ENCODE measurements around the gene FIG4. TPM values are rescaled to one million over a fixed set of nuclear protein-coding genes. Genes with fewer than 3 reads are reported as not detected.
"Not testable (repeated sequence)": the region's sequence is repeated elsewhere in the genome, so short reads cannot be mapped to it uniquely, and the experiment has no call there.

FIG4 gene
- total RNA-seq, result 10 to 100 TPM; 20.9 to 23.9 TPM
- long read RNA-seq, donor 1, transcript FIG4-201 (23 exons, 3,011 nt), result major isoform, 7 of 15 reads
- long read RNA-seq, donor 1, partial matches to known transcripts, result 3 of 15 reads
- long read RNA-seq, donor 1, other reads (novel, unspliced or antisense), result 5 of 15 reads
- long read RNA-seq, donor 2, transcript FIG4-201 (23 exons, 3,011 nt), result major isoform, 27 of 42 reads
- long read RNA-seq, donor 2, partial matches to known transcripts, result 7 of 42 reads
- long read RNA-seq, donor 2, other reads (novel, unspliced or antisense), result 8 of 42 reads

DNA sequence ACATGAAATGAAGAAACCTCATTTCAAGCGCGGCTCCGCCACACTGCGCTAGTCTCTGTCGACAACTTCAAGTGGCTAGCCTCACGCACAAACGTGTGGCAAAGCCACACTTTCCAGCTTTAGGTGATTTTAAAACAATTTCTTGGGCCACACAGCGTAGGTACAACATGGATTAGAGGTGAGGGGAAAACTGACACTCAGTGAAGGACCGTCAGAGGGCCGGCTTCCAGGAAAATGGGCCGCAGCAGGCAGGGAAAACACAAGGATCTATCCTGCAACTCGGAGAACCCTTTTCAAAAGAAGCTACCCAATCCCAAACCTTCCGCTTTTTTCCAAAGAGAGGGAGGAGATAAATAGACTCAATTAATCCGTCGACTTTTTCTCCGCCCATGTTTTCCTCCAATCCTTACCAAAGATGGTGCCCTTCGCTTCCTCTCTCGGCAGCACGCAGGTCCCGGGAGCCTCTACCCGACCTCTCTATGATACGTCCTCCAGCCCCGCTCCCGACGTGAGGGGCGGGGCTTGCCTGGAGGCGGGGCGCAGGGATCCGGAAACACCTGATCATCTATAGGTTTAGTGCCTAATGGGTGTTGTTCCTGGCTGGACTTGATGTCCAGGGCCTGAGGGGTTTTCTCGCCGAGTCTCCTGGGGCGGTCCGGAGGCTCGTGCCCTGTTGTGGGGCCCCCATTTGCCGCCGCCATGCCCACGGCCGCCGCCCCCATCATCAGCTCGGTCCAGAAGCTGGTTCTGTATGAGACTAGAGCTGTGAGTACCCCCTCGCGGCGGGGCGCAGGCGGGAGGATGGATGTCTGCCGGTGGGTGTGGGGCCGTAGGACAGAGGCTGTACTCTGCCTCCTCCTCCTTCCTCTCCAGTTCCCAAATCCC is at the start of gene FIG4, which contains the start of gene AK9:
Gene FIG4 (plus strand): TSS at position 560 of the 885 bp plus-strand sequence. CDS start 140 bp downstream, at position 700.
Gene AK9 (minus strand): TSS at position 466 of the 885 bp plus-strand sequence. CDS start 15,457 bp downstream, outside the sequence.
- intact Hi-C loops (cut with DNase I), result no loop called here
- DNase-seq (ENCODE audit: low spot score), result peak; percentile 98

- intact Hi-C loops (cut with DNase I), result no loop called here
- DNase-seq (ENCODE audit: low spot score), result no peak
Observed at GRCh38 chr6:109644131-109644530, 47.0 kb upstream of the FIG4 start.

DNA sequence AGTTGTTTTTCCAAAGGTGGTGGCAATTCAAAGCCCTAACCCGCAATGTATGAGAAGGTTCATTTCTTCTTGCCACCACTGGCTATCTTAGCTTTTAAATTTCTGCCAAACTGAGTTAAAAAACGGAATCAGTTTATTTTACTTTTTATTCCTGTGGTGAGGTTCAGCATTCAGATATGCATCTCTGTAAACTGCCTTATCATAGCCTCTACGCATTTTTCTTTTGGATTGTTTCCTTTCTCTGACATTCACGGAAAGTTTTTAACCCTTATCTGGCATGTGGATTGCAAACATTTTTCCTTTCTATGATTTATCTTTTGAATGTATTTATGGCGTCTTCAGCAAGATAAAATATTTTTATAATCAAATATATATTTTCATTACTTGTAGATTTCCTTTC is 37.8 kb upstream of the FIG4 start:
- DNase-seq (ENCODE audit: low spot score), result no peak
- intact Hi-C loops (cut with DNase I), result no loop called here

DNA sequence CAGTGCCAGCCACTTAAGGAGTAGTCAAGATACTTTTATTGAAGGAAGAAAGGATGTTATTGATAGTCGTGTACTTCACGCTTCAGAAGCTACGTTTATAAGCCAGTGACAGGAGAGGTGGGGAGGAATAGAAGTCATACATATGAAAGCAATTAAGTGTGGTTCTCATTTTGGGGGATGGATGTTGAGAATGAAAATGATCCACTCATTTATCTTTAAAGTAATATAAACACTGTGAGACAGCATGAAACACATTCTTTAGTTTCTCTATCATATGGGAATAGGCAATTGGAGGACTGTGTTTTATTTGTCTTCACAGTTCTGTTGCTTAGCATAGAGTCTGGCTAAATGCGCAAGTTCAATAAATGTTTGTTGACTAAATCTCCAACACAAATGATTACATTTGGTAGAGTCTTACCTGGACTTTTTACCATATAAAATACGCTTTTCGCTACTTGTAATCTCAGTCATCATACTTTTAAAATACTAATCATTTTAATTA is 35.3 kb upstream of the FIG4 start:
- intact Hi-C loops (cut with DNase I), result no loop called here
- DNase-seq (ENCODE audit: low spot score), result no peak

- DNase-seq (ENCODE audit: low spot score), result no peak
- intact Hi-C loops (cut with DNase I), result no loop called here
Observed at GRCh38 chr6:109660526-109661320, 30.4 kb upstream of the FIG4 start.

- DNase-seq (ENCODE audit: low spot score), result no peak
- intact Hi-C loops (cut with DNase I), result no loop called here
Observed at GRCh38 chr6:109662192-109662591, 28.9 kb upstream of the FIG4 start.

- intact Hi-C loops (cut with DNase I), result no loop called here
- no peak for DNase-seq (ENCODE audit: low spot score)
Observed at GRCh38 chr6:109669811-109670210, 21.3 kb upstream of the FIG4 start.

GRCh38 chr6:109671733-109672132 is 19.4 kb upstream of the FIG4 start:
- intact Hi-C loops (cut with DNase I), result no loop called here
- no peak for DNase-seq (ENCODE audit: low spot score)

- intact Hi-C loops (cut with DNase I), result no loop called here
- no peak for DNase-seq (ENCODE audit: low spot score)
Observed at GRCh38 chr6:109672175-109672574, 18.9 kb upstream of the FIG4 start.

DNA sequence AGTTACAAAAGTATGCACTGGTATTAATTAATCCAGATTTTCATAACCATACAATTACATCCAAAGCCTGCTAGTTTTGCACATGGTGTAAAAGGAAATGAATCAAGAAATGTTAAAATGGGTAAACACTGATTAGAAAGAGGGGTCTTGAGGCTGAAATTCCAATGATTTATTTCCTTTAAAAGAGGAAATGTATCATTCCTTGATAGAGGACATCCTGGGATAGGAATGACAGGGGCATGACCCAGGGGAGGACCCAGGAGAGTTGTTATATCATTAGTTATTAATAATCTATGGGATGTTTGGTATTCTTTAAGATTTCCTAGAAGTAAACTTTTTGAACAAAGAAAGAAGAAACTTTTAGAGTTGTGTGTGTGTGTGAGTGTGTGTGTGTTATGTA is 18.3 kb upstream of the FIG4 start:
- intact Hi-C loops (cut with DNase I), result no loop called here
- DNase-seq (ENCODE audit: low spot score), result no peak

DNA sequence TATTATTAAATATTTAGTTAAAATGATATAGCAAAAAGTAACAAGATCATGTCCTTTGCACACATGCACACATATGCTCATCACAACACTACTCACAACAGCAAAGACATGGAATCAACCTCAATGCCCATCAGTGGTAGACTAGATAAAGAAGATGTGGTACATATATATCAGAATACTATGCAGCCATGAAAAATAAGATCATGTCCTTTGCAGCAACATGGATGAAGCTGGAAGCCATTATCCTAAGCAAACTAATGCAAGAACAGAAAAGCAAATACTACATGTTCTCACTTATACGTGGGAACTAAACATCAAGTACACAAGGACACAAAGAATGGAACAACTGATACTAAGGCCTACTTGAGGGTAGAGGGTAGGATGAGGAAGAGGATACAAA is 14.4 kb upstream of the FIG4 start:
- DNase-seq (ENCODE audit: low spot score), result no peak
- intact Hi-C loops (cut with DNase I), result no loop called here

DNA sequence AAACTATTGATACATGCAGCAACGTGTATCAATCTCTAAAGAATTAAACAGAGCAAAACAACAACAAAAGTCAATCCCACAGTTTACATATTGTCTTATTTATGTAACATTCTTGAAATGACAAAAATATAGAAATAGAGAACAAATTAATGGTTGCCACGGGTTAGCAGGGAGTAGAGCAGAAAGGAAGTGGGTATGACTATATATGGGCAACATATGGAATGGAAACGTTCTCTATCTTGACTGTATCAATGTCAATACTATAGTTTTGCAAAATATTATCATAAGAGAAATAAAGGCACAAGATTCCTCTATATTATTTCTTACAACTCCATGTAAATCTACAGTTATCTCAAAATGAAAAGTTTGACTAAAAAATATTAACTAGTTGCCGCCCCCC is 12.9 kb upstream of the FIG4 start:
- intact Hi-C loops (cut with DNase I), result no loop called here

DNA sequence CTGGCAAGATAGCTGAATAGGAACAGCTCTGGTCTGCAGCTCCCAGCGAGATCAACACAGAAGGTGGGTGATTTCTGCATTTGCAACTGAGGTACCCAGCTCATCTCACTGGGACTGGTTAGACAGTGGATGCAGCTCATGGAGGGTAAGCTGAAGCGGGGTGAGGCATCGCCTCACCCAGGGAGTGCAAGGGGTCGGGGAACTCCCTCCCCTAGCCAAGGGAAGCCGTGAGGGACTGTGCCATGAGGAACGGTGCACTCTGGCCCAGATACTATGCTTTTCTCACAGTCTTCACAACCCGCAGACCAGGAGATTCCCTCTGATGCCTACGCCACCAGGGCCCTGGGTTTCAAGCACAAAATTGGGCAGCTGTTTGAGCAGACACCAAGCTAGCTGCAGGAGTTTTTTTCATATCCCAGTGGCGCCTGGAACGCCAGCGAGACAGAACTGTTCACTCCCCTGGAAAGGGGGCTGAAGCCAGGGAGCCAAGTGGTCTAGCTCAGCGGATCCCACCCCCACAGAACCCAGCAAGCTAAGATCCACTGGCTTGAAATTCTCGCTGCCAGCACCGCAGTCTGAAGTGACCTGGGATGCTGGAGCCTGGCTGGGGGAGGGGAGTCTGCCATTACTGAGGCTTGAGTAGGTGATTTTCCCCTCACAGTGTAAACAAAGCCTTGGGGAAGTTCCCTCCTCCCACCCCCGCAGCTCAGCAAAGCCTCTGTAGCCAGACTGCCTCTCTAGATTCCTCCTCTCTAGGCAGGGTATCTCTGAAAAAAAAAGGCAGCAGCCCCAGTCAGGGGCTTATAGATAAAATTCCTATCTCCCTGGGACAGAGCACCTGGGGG is 12.2 kb upstream of the FIG4 start:
- intact Hi-C loops (cut with DNase I); DNase-seq (ENCODE audit: low spot score): not testable (repeated sequence)

More for the DNA sequence above, 12.9 kb upstream of the FIG4 start:
- no peak for DNase-seq (ENCODE audit: low spot score)

DNA sequence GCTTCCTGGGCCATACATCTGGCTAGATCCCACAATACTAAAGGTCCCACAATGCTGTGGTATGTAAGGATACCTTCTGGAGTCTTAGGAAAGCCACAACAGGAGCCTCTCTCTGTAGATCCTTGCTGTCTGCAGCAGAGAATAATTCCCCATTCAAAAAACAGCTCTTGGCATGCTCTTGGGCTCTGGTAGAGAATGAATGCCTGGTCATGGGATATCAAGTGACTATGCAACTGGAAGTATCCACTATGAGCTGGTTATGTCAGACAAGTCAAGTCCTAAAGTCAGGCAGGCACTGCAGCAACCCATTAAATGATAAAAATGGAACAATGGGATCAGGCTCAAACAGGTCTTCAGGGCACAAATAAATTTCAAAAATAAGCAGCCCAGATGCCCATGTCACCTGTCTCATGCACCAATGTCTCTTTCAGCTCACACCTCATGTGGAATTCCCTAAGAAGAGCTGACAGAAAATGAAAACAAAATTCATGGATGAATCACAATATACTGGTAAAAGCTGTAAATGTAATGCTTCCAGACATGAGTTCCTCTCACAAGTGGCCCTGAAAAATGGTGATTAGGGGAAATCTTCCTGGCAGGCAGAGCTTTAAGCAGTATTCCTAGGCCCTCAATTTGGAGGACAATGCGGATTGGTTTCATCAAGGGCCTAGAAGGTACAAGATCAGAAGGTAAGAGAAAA is 4.4 kb upstream of the FIG4 start:
- intact Hi-C loops (cut with DNase I), result no loop called here
- no peak for DNase-seq (ENCODE audit: low spot score)

DNA sequence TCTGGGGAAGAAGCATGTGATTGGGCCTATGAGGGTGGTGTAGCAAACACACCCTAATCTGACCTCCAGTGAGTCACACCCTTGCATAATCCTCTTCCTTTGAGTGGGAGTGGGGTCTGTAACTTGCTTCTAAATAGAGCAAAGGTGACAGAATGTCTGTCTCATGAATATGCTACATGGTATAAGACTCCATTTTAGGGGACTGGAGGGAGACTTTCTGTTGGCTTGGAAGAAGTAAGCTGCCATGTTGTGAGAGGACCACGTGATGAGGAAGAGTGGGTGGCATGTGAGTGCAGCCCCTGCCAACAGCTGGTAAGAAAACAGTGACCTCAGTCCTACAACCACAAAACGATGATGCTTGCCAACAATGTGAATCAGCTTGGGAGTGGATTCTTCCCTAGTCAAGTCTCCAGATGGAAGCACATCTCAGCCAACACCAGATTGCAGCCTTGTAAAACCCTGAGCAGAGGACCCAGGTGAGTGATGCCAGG is 3.8 kb upstream of the FIG4 start:
- intact Hi-C loops (cut with DNase I), result no loop called here
- DNase-seq (ENCODE audit: low spot score), result no peak

DNA sequence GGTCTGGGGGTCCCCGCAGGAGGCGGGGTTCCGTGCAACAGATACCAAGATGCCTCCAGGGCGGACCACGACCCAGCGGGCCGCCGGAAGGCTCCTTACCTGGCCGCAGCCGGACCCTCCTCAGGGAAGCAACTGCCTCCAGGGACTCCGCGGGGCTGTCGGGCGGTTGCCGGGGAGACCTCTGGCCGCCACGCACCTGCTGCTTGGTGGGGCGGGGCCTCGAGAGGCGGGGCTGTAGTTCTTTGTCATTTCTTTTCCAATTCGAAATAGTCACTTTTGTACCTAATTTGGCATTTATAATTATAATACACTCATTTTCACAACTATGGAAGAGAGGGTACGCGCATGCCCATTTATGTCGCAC is 741 bp upstream of the FIG4 start:
- intact Hi-C loops (cut with DNase I), result no loop called here
- DNase-seq (ENCODE audit: low spot score), result peak; percentile 88

- intact Hi-C loops (cut with DNase I), result no loop called here
- no peak for DNase-seq (ENCODE audit: low spot score)
Observed at GRCh38 chr6:109693111-109693510, 2.0 kb downstream of the FIG4 start.

DNA sequence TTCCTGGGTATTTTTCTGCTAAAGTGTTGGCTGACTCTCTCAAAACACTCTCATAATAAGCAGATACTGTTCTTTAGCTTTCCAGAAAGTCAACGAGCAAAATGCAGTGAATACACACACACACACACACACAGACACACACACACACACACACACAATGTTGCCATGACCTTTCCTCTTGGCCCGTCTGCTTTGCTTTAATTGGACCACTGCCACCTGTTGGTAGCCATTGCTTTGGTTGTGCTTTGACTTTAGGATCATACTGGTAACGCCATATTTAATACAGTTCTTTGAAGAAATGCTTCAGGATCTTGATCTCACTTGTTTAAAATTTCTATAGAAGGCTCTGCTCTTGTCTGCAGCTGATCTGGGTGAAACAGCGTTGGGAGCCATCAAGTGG is 4.4 kb downstream of the FIG4 start:
- DNase-seq (ENCODE audit: low spot score), result no peak
- intact Hi-C loops (cut with DNase I), result no loop called here
